ENCODE measurements around the gene YWHAH.

- TF ChIP-seq, protein P1, sequence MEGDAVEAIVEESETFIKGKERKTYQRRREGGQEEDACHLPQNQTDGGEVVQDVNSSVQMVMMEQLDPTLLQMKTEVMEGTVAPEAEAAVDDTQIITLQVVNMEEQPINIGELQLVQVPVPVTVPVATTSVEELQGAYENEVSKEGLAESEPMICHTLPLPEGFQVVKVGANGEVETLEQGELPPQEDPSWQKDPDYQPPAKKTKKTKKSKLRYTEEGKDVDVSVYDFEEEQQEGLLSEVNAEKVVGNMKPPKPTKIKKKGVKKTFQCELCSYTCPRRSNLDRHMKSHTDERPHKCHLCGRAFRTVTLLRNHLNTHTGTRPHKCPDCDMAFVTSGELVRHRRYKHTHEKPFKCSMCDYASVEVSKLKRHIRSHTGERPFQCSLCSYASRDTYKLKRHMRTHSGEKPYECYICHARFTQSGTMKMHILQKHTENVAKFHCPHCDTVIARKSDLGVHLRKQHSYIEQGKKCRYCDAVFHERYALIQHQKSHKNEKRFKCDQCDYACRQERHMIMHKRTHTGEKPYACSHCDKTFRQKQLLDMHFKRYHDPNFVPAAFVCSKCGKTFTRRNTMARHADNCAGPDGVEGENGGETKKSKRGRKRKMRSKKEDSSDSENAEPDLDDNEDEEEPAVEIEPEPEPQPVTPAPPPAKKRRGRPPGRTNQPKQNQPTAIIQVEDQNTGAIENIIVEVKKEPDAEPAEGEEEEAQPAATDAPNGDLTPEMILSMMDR (IDR thresholded peaks at IDR 0.05), result no peak
- no peak for TF ChIP-seq POLR2A (IDR thresholded peaks at IDR 0.05)
Measured at GRCh38 chr22:31953261-31953660, 8.9 kb downstream of the YWHAH start.

All from body of pancreas (tissue), 4 donors.